HG03565 (cell line): Measurements from ENCODE around the gene ADAMTS12.

Source experiments
- ATAC-seq: cut with Tn5 transposase; IDR thresholded peaks from one replicate; pipeline ENCODE4 v1.9.1; 2021; ENCODE audit warnings: mild to moderate bottlenecking, moderate library complexity; ENCODE audit not compliant: unreplicated experiment

ADAMTS12 gene

DNA sequence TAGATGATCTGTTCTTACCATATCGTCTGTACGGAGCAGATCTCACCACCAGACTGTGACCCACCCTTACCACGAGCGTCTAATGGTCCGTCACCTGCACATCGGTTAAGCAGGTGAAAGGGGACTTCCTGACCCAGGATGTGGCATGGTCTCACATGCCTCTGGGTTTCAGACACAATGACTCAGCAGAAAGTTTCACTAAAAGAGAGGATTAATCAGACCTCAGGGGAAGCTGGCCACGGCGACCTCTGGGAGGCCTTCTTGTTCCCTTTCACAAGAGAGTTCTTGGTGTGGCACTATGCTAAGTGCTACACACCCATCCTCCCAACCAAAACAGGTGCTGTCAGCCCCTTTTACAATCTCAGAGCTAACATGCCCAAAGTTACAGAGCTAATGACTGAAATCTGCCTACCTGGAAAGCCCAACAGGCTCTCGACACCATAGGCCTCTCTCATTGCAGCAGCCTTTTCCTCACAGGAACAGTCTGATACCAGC, 41.6 kb downstream of the ADAMTS12 start:
- peak; percentile 89 for ATAC-seq

DNA sequence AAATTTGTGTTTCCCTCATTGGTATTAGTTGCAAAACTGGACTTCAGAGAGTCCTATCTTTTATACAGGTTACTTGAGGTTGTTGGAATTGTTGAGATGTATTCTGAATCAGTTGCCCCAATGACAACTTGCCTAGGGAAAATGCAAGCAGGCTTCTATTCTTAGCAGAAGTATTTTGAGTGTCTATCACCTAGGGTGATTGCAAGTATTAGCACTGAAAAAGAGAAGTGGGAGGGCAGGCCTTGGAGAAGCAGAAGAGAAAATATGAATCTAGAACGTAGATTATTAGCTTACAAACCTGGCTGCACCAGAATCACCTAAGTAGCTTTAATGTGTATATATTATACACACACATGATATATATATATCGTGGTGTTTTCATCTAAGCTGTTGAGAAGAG, 43.2 kb downstream of the ADAMTS12 start:
- peak; percentile 31 for ATAC-seq

DNA sequence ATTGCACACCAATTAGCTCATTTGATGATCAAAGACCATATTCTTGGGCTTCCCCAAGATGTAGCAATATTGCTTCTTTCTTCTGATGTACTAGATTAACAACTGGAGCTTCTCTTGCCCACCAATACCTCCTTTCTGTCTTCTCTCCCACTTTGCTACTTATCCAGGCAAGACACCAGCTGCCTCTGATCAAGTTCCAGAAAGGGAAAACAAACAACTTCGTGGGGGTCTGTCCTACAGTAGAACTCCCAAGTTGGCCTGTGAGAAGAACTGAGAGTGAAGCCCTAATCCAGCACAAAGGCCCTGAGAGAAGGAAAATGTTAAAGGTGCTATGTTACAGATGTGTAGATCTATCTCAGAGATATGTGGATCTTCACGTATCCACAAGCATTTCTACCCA, 44.9 kb downstream of the ADAMTS12 start:
- no peak for ATAC-seq

DNA sequence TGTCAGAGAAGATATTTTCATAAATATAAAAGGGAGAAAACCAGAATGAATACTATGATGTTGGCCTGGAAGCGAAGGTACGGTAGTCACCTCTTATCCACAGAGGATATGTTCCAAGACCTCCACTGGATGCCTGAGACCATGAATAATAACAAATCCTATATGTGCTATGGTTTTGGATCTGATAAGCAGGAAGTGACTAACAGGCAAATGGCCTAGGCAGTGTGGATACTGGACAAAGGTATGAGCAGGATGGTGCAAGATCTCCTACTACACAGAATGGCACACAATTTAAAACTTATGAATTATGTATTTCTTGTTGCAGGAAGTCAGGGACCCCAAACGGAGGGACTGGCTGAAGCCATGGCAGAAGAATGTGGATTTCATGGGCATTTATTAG, 48.2 kb downstream of the ADAMTS12 start:
- ATAC-seq = no peak

DNA sequence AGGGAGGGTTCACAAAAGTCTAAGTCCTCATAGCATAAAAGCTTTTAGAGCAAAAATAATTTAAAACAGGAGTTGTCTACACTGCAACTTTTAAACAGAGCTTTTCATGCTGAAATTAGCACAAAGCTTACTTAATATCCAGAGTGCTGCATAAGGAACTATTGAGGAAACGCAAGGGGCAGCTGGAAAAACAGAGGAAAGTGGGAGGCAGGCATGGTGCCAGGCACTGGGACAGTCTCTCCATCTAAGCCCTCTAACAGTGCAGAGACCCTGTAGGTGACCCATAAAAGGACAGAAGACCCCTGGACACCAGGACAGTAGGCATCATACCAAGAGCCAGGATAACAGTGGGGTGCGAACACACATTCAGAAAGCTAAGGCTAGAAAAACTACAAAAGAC, 49.3 kb downstream of the ADAMTS12 start:
- no peak for ATAC-seq

- ATAC-seq = no peak
These were observed 49.9 kb downstream of the ADAMTS12 start for GRCh38 chr5:33841891-33842290.

GRCh38 chr5:33840927-33841547, 50.8 kb downstream of the ADAMTS12 start:
- peak; percentile 74 for ATAC-seq

- no peak for ATAC-seq
These were observed 54.5 kb downstream of the ADAMTS12 start for GRCh38 chr5:33837301-33837700.

DNA sequence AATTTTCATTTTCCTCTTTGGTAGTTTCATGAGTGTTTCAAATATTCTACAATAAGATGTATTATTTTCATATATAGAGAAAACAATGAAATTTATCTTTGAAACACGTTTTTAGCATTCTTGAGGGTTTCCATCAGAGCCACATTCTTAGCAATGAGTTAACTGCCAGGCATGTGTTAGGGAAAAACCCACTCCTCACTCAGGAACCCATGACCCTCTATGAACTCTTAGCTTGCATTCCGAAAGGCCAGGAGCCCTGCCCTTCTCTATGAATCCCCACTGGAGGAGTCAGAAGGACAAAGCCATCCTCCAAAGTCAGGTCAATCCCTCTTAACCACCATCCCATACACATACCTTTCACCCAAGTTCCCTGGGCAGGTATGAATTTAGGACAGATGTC, 57.5 kb downstream of the ADAMTS12 start:
- no peak for ATAC-seq

GRCh38 chr5:33833237-33833575, 58.6 kb downstream of the ADAMTS12 start:
- ATAC-seq = no peak

- ATAC-seq = no peak
These were observed 59.2 kb downstream of the ADAMTS12 start for GRCh38 chr5:33832404-33833236.

DNA sequence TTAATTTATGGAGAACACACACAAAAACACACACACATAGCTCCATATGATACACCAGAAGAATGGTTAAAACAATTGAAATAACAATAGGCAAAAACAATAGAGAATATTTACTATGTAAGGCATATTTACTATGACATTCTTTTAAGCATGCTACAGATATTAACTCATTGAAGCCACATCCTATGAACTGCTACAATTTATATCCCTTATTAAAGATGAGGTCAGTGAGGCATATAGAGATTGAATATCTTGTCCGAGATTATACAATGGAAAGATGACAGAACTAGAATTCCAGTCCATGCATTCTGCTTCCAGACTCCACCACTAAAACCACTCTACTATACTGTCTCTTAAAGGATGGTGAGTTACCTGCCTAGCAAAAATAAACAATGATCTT, 60.7 kb downstream of the ADAMTS12 start:
- no peak for ATAC-seq

- no peak for ATAC-seq
These were observed 62.4 kb downstream of the ADAMTS12 start for GRCh38 chr5:33829430-33829829.

- no peak for ATAC-seq
These were observed 63.0 kb downstream of the ADAMTS12 start for GRCh38 chr5:33828626-33829308.

GRCh38 chr5:33827885-33828284, 63.9 kb downstream of the ADAMTS12 start:
- ATAC-seq = no peak

DNA sequence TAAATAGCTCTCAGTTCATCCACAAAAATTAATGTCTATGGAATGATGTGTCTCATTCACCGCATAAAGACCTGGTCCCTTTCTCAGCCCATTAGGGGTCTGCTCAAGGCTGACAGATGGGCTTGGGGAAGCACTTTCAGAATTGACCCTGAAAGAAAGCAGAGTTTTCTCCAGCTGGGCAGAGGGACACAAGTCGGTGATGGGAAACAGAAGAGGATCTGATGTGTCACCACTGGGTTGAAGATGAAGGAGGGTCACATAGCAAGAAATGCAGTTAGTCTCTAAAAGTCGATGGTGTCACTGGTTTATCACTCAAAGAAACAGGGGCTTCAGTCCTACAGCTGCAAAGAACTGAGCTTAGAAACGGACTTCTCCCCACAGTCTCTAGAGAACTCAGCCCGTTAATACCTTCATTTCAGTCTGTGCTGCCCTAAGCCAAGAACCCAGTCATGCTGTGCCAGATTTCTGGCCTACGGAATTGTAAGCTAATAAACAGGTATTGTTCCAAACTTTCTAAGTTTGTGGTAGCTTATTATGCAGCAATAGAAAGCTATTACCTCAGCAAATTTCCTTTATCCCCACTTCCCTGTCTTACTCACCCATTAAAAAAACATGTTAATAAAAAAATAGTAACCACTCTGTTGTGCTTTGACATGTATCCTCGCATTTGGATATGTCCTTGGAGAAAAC, 64.6 kb downstream of the ADAMTS12 start:
- ATAC-seq = no peak

DNA sequence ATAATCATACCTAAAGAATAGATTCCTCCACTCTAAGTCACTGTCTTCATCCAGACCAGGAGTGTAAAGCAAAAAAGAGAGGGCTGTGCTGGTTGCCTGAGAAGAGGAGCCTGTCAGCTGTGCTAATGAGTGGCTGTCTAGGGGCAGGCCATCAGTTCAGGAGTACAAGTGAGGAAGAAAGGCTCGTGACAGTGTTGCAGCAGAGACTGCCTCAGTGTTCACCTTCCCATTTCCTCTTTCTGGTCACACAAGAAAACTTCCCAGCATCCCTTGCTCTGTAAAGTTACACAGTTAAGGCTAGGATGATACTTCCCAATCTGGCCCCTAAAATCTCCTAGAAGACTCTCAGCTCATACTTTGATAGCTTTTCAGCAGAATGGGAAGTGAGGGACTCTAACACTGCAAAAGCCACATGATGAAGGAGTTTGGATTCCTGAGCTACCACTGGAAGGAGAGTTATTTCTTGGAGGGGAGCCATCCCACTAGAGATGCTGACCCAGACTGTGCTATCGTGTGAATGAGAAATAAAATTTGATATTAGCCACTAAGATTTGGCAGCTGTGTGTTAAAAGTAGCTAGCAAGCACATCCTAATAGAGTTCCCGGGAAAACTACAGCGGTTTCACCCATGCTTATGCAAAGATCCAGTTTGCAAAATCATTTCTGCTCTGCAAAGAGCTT, 67.1 kb downstream of the ADAMTS12 start:
- peak; percentile 56 for ATAC-seq

DNA sequence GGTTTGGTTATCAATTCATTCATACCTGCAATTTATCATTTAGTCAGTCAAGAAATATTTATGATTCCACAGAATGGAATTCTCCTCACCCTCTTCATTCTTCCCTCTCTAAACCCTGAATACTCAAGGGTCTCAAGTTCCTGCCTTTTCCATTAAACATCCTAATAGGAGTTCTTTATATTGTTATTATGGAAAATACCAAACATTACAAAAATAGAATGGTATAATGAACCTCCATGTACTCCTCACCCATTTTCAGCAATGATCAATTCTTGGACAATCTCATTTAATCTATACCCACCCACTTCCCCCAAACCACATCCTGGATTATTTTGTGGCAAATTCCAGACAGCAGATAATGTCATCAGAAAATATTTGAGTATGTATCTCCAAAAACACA, 74.5 kb downstream of the ADAMTS12 start:
- no peak for ATAC-seq

GRCh38 chr5:33816791-33817190, 75.0 kb downstream of the ADAMTS12 start:
- no peak for ATAC-seq

GRCh38 chr5:33812746-33813145, 79.0 kb downstream of the ADAMTS12 start:
- ATAC-seq = no peak
